ENCODE measurements around the gene CRBN.

Gene CRBN

GRCh38 chr3:3178498-3179328 is 778 bp downstream of the CRBN start:
- peak overlapping the region; percentile 66 for H3K4me3 ChIP-seq (ENCODE audit: low read depth, low read length)
- TF ChIP-seq, protein P1, sequence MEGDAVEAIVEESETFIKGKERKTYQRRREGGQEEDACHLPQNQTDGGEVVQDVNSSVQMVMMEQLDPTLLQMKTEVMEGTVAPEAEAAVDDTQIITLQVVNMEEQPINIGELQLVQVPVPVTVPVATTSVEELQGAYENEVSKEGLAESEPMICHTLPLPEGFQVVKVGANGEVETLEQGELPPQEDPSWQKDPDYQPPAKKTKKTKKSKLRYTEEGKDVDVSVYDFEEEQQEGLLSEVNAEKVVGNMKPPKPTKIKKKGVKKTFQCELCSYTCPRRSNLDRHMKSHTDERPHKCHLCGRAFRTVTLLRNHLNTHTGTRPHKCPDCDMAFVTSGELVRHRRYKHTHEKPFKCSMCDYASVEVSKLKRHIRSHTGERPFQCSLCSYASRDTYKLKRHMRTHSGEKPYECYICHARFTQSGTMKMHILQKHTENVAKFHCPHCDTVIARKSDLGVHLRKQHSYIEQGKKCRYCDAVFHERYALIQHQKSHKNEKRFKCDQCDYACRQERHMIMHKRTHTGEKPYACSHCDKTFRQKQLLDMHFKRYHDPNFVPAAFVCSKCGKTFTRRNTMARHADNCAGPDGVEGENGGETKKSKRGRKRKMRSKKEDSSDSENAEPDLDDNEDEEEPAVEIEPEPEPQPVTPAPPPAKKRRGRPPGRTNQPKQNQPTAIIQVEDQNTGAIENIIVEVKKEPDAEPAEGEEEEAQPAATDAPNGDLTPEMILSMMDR (IDR thresholded peaks at IDR 0.05; ENCODE audit: insufficient read depth, low read depth, low read length, missing control alignments) = no peak
- DNase-seq (ENCODE audit: low read depth) = no peak

GRCh38 chr3:3177861-3178497 is 1.5 kb downstream of the CRBN start:
- H3K4me3 ChIP-seq (ENCODE audit: low read depth, low read length) = peak overlapping the region; percentile 66
- TF ChIP-seq, protein P1 (IDR thresholded peaks at IDR 0.05; ENCODE audit: insufficient read depth, low read depth, low read length, missing control alignments) = no peak
- no peak for DNase-seq (ENCODE audit: low read depth)

DNA sequence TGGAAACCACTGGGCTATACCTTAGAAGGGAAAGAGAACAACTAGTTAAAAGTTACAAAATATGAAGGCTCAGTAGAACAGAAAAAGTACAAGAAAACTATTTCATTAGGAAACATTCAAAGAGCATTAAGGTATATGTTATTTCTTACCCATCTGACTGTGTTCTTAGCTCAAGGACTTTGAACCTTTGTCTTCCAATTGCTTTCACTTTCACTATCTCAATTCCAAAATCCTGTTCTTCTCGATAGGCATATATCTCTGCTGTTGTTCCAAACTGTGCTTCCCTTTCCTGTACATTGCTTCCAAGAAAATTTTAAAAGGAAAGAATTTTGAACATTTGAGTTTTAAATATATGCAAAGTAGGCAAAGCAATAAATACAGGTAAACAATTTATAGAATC is 6.9 kb downstream of the CRBN start:
- TF ChIP-seq, protein P1 (IDR thresholded peaks at IDR 0.05; ENCODE audit: insufficient read depth, low read depth, low read length, missing control alignments) = no peak
- DNase-seq (ENCODE audit: low read depth) = no peak
- H3K4me3 ChIP-seq (ENCODE audit: low read depth, low read length) = no peak overlapping the region

GRCh38 chr3:3170998-3171397 is 8.5 kb downstream of the CRBN start:
- no peak overlapping the region for H3K4me3 ChIP-seq (ENCODE audit: low read depth, low read length)
- TF ChIP-seq, protein P1 (IDR thresholded peaks at IDR 0.05; ENCODE audit: insufficient read depth, low read depth, low read length, missing control alignments) = peak; percentile 20
- peak; percentile 42 for DNase-seq (ENCODE audit: low read depth)

DNA sequence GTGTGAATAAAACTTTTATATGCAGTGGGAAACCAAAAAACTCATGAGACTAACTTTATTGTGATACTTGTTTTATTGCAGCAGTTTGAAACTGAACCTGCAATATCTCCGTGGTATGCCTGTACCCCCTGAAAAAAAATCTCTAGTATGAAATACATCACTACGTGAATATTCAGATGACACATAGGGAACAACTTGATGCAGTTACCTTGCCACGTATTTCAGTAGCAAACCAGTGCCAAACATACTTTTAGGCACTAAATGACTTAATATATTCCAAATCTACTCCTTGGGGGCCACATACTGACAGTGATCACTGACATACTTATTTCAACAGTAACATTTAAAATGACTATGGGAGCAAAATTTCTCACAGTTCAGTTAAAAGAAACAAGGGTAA is 13.8 kb downstream of the CRBN start:
- H3K4me3 ChIP-seq (ENCODE audit: low read depth, low read length) = no peak overlapping the region
- TF ChIP-seq, protein P1 (IDR thresholded peaks at IDR 0.05; ENCODE audit: insufficient read depth, low read depth, low read length, missing control alignments) = no peak
- no peak for DNase-seq (ENCODE audit: low read depth)

- TF ChIP-seq, protein P1 (IDR thresholded peaks at IDR 0.05; ENCODE audit: insufficient read depth, low read depth, low read length, missing control alignments) = no peak
- no peak for DNase-seq (ENCODE audit: low read depth)
- no peak overlapping the region for H3K4me3 ChIP-seq (ENCODE audit: low read depth, low read length)
These were observed 14.2 kb downstream of the CRBN start for GRCh38 chr3:3165241-3165640.

Measured in GM12865 (cell line).